Fibroblast of lung (primary cell): ENCODE measurements around the gene PIK3R4.

ENCODE experiments used
- CTCF ChIP-seq, 2 donors: IDR thresholded peaks in 1 of 2; conservative IDR thresholded peaks in 1 of 2; 1 replicate in 1 of 2; 2 replicates in 1 of 2; pipeline ENCODE4 v1.5.1; 2011 to 2012; ENCODE audit warnings: low read length in 2 of 2, control low read depth in 1 of 2, inconsistent platforms in 1 of 2, low read depth in 1 of 2, mild to moderate bottlenecking in 1 of 2
- EZH2 ChIP-seq: IDR thresholded peaks from 2 replicates; pipeline ENCODE4 v1.5.1; 2012; ENCODE audit warnings: low read length, control low read depth, mild to moderate bottlenecking; ENCODE audit errors: missing control alignments

- TF ChIP-seq CTCF (conservative IDR thresholded peaks at IDR 0.05 in 1 of 2, IDR thresholded peaks at IDR 0.05 in 1 of 2; ENCODE audit: low read depth in 1 of 2, low read length in 2 of 2) = no peak
- no peak for TF ChIP-seq EZH2
These were observed 31.0 kb downstream of the PIK3R4 start for GRCh38 chr3:130715616-130716015.
